GM12864 (cell line): ENCODE results near the gene UGT2A3.

Source experiments
- DNase-seq: peaks from one replicate; pipeline ENCODE4 v3.0.0-alpha.2; 2011; ENCODE audit warnings: low read depth
- H3K4me3 ChIP-seq: 2 replicates; pipeline ENCODE4 v1.5.1; 2011; ENCODE audit warnings: mild to moderate bottlenecking, low read depth, low read length, control low read depth
- TF ChIP-seq, protein P1 (sequence below): IDR thresholded peaks from 2 replicates; pipeline ENCODE4 v1.5.1; 2011; ENCODE audit warnings: low read depth, mild to moderate bottlenecking, moderate library complexity, low read length, control low read depth, inconsistent platforms; ENCODE audit errors: missing control alignments

Gene UGT2A3

DNA sequence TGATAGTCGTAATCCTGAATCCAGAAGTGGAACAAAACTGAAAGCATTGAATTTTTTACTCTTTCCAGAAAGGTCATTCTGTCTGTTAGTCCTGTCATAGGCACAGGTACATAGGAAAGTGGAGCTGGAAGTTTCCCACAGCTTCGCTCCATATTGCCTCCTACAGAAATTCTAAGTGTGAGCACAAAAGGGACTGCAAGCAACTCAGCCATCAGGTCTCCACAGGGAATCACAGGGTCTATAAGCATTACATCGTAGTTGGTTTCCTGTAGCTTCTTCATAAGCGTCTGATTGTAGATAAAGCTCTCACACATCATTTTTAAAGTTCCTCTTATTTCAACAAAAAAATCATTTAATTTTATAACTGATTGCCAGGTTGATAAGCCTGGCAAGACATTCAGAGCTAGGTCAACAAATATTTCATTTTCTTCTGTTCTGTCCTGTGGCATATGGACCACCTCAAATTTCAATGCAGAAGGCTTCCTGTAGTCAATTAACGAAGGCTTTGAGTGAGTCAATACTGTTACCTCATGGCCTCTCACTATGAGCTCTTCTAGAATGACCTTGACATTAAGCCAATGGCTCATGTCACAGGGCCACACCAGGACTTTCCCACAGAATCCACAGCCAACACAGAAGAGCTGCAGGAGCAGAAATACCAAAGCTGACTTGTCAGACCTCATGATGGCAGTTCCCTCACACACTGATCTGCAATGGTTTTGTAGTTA lies at the start of gene UGT2A3:
UGT2A3 (minus strand) TSS at position 727 of the 728 bp plus-strand sequence; CDS start at position 683, 44 bp downstream.
- H3K4me3 ChIP-seq, result no peak within 1 kb of the TSS
- DNase-seq, result no peak
- TF ChIP-seq, protein P1, sequence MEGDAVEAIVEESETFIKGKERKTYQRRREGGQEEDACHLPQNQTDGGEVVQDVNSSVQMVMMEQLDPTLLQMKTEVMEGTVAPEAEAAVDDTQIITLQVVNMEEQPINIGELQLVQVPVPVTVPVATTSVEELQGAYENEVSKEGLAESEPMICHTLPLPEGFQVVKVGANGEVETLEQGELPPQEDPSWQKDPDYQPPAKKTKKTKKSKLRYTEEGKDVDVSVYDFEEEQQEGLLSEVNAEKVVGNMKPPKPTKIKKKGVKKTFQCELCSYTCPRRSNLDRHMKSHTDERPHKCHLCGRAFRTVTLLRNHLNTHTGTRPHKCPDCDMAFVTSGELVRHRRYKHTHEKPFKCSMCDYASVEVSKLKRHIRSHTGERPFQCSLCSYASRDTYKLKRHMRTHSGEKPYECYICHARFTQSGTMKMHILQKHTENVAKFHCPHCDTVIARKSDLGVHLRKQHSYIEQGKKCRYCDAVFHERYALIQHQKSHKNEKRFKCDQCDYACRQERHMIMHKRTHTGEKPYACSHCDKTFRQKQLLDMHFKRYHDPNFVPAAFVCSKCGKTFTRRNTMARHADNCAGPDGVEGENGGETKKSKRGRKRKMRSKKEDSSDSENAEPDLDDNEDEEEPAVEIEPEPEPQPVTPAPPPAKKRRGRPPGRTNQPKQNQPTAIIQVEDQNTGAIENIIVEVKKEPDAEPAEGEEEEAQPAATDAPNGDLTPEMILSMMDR, result no peak

- no peak for DNase-seq
- H3K4me3 ChIP-seq, result no peak overlapping the region
- TF ChIP-seq, protein P1, result no peak
Observed at GRCh38 chr4:68997040-68997439, 45.4 kb upstream of the UGT2A3 start.

DNA sequence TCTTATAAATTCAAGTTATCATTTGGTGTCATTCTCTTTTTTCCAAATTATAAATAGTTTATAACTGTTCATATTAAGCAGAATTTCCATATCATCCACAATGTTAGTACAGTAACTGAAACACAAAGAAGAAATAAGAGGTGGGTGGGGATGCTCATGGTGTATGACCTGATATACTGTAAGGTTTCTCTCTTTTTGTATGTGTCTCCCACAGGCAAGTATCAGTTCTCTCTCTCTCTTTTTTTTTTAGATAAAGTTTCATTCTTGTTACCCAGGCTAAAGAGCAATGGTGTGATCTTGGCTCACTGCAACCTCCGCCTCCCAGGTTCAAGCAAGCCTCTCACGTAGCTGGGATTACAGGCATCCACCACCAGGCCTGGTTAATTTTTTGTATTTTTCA lies 43.7 kb upstream of the UGT2A3 start:
- TF ChIP-seq, protein P1, result no peak
- no peak overlapping the region for H3K4me3 ChIP-seq
- DNase-seq, result no peak

- DNase-seq, result no peak
- TF ChIP-seq, protein P1, result no peak
- no peak overlapping the region for H3K4me3 ChIP-seq
Observed at GRCh38 chr4:68987007-68987406, 35.4 kb upstream of the UGT2A3 start.

DNA sequence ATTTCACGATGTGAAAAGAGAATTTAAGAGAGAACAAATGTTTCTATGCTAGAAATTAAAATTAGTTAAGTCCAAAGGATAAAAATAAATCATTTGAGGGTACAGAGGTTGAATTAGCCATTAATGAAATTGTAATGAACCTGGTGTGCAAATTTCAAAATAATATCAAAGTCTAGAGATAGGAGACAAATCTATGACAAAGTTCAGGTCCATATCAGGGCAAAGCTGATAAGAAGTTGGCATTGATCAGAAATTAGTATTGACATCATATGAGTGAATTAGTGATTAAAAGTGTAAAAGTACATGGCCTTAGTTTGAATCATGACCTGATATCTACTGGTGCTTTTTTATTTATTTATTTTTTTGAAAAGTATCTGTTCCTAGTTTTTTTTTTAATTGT lies 33.8 kb upstream of the UGT2A3 start:
- no peak for DNase-seq
- no peak overlapping the region for H3K4me3 ChIP-seq
- TF ChIP-seq, protein P1, result no peak

- no peak for DNase-seq
- no peak overlapping the region for H3K4me3 ChIP-seq
- TF ChIP-seq, protein P1, result no peak
Observed at GRCh38 chr4:68984947-68985346, 33.3 kb upstream of the UGT2A3 start.

DNA sequence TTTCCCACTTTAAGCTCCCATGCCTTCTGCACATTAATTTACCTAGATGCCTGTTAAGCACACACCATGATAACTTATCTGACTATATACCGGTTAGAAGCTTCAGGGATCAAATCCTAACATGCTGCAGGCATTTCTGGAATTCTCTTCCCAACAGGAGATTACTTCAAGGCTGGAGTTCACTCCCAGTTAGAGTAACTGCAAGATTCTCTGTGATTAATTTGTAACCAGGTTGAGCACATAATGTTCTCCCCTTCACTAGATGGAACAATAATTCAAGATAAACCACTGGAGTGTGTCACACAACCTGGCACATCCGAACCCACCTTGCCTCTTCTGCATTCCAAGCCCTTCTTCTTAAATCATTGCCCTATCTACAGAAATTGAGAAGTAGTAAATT lies 11.8 kb upstream of the UGT2A3 start:
- no peak for DNase-seq
- TF ChIP-seq, protein P1, result no peak
- no peak overlapping the region for H3K4me3 ChIP-seq
